Measurements from ENCODE around the gene GHRH.

The GHRH gene

DNA sequence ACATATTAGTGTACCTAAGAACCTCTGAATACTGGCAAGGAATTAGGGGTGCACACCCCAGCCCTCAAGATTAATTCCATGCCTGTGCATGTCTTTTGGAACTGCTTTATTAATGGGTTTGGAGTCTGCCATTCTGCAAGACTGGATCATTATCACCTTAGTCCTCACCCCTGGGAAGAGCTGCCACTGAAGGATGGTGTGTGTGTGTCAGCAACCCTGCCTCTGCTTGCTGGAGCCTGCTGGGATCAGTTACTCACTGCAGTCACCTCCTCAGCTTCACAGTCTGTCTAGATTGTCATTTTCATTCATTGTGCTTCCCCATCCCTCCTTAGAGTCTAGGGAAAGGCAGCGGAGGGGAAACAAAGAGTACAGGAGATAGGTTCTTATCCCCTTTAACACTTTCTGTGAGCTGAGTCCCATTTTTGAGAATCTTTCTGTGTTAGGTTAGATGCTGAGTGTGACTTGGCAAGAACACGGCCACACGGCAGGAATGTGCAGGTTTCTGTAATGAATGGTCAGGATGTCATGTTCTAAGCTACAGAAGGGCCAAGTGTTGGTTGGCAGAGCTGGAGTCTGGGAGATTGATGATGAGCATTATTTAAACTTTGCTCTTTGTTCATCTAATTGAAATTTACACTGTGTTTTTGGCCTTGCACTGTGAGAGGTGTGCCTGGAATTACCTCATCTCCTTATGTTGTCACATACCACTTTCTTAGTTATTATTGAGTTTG, 21.1 kb downstream of the GHRH start:
- peaks cover 56 to 83% of the 10 kb centered on the region in 2 donors for H3K36me3 ChIP-seq (ENCODE audit: control insufficient read depth in 2 of 2, insufficient read depth in 2 of 2, low read length in 2 of 2)
- H3K27ac ChIP-seq (ENCODE audit: low read depth in 2 of 2, low read length in 2 of 2): no peak overlapping the region
- H3K27me3 ChIP-seq (ENCODE audit: control insufficient read depth in 2 of 2, insufficient read depth in 2 of 2, low read length in 2 of 2): no peaks in the 10 kb centered on the region
- no peak overlapping the region for H3K9ac ChIP-seq (ENCODE audit: low read depth in 1 of 2, low read length in 2 of 2)
- no peak overlapping the region for H3K4me3 ChIP-seq (ENCODE audit: low read length in 2 of 2)
- no peaks in the 10 kb centered on the region for H3K9me3 ChIP-seq (ENCODE audit: control insufficient read depth in 2 of 2, low read length in 2 of 2)
- H3K4me1 ChIP-seq (ENCODE audit: control insufficient read depth in 2 of 2, insufficient read depth in 2 of 2, low read length in 2 of 2): peaks cover 4 to 8% of the 10 kb centered on the region in 2 donors

DNA sequence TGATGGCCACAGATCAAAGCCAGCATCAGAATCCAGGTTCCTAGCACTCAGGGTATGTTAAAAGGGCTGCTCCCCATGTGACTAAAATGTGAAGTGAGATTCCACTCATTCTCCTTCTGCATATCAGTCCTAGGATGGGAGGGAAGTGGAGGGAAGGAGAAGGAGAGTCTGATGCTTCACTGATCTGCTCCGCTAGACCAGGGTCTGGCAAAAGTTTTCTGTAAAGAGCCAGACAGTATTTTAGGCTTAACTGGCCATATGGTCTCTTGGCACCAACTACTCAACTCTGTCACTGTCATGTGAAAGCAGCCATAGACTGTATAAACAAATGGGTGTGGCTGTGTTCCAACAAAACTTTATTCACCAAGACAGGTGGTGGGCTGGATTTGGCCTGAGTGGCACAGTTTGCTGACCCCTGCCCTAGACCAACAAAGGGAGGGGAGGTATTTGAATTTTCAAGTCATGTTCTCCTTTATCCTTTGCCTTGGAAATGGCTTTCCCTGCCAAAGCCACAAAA, 22.6 kb downstream of the GHRH start:
- no peaks in the 10 kb centered on the region for H3K27me3 ChIP-seq (ENCODE audit: control insufficient read depth in 2 of 2, insufficient read depth in 2 of 2, low read length in 2 of 2)
- H3K4me3 ChIP-seq (ENCODE audit: low read length in 2 of 2): no peak overlapping the region
- H3K36me3 ChIP-seq (ENCODE audit: control insufficient read depth in 2 of 2, insufficient read depth in 2 of 2, low read length in 2 of 2): peaks cover 65 to 91% of the 10 kb centered on the region in 2 donors
- no peak overlapping the region for H3K9ac ChIP-seq (ENCODE audit: low read depth in 1 of 2, low read length in 2 of 2)
- H3K9me3 ChIP-seq (ENCODE audit: control insufficient read depth in 2 of 2, low read length in 2 of 2): no peaks in the 10 kb centered on the region
- peak overlapping the region in 1 of 2 donors; percentile 30 for H3K27ac ChIP-seq (ENCODE audit: low read depth in 2 of 2, low read length in 2 of 2)
- peaks cover 4 to 8% of the 10 kb centered on the region in 2 donors for H3K4me1 ChIP-seq (ENCODE audit: control insufficient read depth in 2 of 2, insufficient read depth in 2 of 2, low read length in 2 of 2)

DNA sequence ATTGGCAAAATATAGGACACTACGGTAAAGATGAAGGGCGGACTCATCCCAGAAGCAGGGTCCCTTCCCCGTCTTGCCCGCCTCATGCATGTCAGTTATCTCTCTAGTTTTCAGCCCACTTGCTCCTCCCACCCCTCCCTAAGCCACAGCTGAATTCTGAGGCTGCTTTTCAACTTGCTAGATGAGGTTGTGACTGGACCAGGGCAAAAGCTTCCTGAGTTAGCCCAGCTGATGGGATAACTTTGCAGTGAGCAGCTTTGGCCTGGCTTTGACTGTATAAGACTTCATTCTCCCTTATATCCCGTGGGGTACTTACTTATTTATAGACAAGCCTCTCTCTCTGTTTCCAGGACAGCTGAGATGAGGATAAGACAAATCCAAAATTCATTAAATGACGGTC, 23.2 kb downstream of the GHRH start:
- peaks cover 71 to 92% of the 10 kb centered on the region in 2 donors for H3K36me3 ChIP-seq (ENCODE audit: control insufficient read depth in 2 of 2, insufficient read depth in 2 of 2, low read length in 2 of 2)
- no peak overlapping the region for H3K9ac ChIP-seq (ENCODE audit: low read depth in 1 of 2, low read length in 2 of 2)
- peaks cover 4 to 8% of the 10 kb centered on the region in 2 donors for H3K4me1 ChIP-seq (ENCODE audit: control insufficient read depth in 2 of 2, insufficient read depth in 2 of 2, low read length in 2 of 2)
- no peaks in the 10 kb centered on the region for H3K27me3 ChIP-seq (ENCODE audit: control insufficient read depth in 2 of 2, insufficient read depth in 2 of 2, low read length in 2 of 2)
- H3K4me3 ChIP-seq (ENCODE audit: low read length in 2 of 2): no peak overlapping the region
- peak overlapping the region in 1 of 2 donors; percentile 30 for H3K27ac ChIP-seq (ENCODE audit: low read depth in 2 of 2, low read length in 2 of 2)
- no peaks in the 10 kb centered on the region for H3K9me3 ChIP-seq (ENCODE audit: control insufficient read depth in 2 of 2, low read length in 2 of 2)

GRCh38 chr20:37237656-37238055, 24.0 kb downstream of the GHRH start:
- H3K9me3 ChIP-seq (ENCODE audit: control insufficient read depth in 2 of 2, low read length in 2 of 2): no peaks in the 10 kb centered on the region
- peaks cover 4 to 8% of the 10 kb centered on the region in 2 donors for H3K4me1 ChIP-seq (ENCODE audit: control insufficient read depth in 2 of 2, insufficient read depth in 2 of 2, low read length in 2 of 2)
- no peaks in the 10 kb centered on the region for H3K27me3 ChIP-seq (ENCODE audit: control insufficient read depth in 2 of 2, insufficient read depth in 2 of 2, low read length in 2 of 2)
- H3K4me3 ChIP-seq (ENCODE audit: low read length in 2 of 2): no peak overlapping the region
- peaks cover 74 to 92% of the 10 kb centered on the region in 2 donors for H3K36me3 ChIP-seq (ENCODE audit: control insufficient read depth in 2 of 2, insufficient read depth in 2 of 2, low read length in 2 of 2)
- H3K27ac ChIP-seq (ENCODE audit: low read depth in 2 of 2, low read length in 2 of 2): no peak overlapping the region
- no peak overlapping the region for H3K9ac ChIP-seq (ENCODE audit: low read depth in 1 of 2, low read length in 2 of 2)

DNA sequence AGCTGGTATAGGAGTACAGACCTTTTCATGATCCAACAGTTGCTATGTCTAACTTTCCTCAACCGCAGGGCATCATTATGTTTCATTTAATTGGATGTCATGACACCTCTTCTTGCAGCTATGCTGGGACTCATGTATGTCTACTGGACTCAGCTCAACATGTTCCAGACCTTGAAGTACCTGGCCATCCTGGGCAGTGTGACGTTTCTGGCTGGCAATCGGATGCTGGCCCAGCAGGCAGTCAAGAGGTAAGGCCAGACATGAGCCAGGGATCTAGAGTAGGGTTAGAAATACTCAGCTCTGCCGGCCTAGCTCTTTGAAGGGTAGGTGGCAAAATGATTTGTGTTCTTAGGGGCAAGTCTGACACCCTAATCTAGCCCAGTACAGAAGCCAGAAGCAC, 25.2 kb downstream of the GHRH start:
- Histone ChIP-seq H3K27ac (ENCODE audit: low read depth in 2 of 2, low read length in 2 of 2) (no peak overlapping the region), H3K9ac (ENCODE audit: low read depth in 1 of 2, low read length in 2 of 2) (no peak overlapping the region), H3K36me3 (ENCODE audit: control insufficient read depth in 2 of 2, insufficient read depth in 2 of 2, low read length in 2 of 2) (peaks cover 74 to 92% of the 10 kb centered on the region in 2 donors), H3K4me1 (ENCODE audit: control insufficient read depth in 2 of 2, insufficient read depth in 2 of 2, low read length in 2 of 2) (peaks cover 4 to 8% of the 10 kb centered on the region in 2 donors), H3K9me3 (ENCODE audit: control insufficient read depth in 2 of 2, low read length in 2 of 2) (no peaks in the 10 kb centered on the region), H3K27me3 (ENCODE audit: control insufficient read depth in 2 of 2, insufficient read depth in 2 of 2, low read length in 2 of 2) (no peaks in the 10 kb centered on the region), H3K4me3 (ENCODE audit: low read length in 2 of 2) (no peak overlapping the region)

DNA sequence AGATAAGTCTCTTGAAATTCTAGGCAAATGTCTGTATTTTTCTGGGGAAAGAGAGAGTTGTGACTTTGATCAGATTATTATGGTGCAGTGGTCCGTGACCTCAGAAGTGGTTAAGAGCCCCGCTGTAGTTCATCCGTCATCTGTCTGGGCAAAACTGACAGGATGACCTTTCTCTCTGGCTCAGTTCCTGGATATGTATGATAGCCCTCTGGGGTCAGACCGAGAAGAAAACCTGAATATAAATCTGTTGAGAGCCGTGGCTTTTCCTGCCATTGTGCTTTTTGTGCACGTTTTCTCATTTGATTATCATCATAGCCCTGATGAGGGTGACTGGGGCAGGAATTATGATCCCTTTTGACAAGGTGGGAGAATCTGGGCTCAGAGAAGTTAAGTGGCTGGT, 26.5 kb downstream of the GHRH start:
- peaks cover 4 to 8% of the 10 kb centered on the region in 2 donors for H3K4me1 ChIP-seq (ENCODE audit: control insufficient read depth in 2 of 2, insufficient read depth in 2 of 2, low read length in 2 of 2)
- peaks cover 86 to 91% of the 10 kb centered on the region in 2 donors for H3K36me3 ChIP-seq (ENCODE audit: control insufficient read depth in 2 of 2, insufficient read depth in 2 of 2, low read length in 2 of 2)
- no peak overlapping the region for H3K9ac ChIP-seq (ENCODE audit: low read depth in 1 of 2, low read length in 2 of 2)
- no peaks in the 10 kb centered on the region for H3K9me3 ChIP-seq (ENCODE audit: control insufficient read depth in 2 of 2, low read length in 2 of 2)
- no peaks in the 10 kb centered on the region for H3K27me3 ChIP-seq (ENCODE audit: control insufficient read depth in 2 of 2, insufficient read depth in 2 of 2, low read length in 2 of 2)
- no peak overlapping the region for H3K4me3 ChIP-seq (ENCODE audit: low read length in 2 of 2)
- H3K27ac ChIP-seq (ENCODE audit: low read depth in 2 of 2, low read length in 2 of 2): no peak overlapping the region

GRCh38 chr20:37234254-37234581, 27.4 kb downstream of the GHRH start:
- Histone ChIP-seq H3K9me3 (ENCODE audit: control insufficient read depth in 2 of 2, low read length in 2 of 2) (no peaks in the 10 kb centered on the region), H3K36me3 (ENCODE audit: control insufficient read depth in 2 of 2, insufficient read depth in 2 of 2, low read length in 2 of 2) (peaks cover 92 to 93% of the 10 kb centered on the region in 2 donors), H3K9ac (ENCODE audit: low read depth in 1 of 2, low read length in 2 of 2) (no peak overlapping the region), H3K27me3 (ENCODE audit: control insufficient read depth in 2 of 2, insufficient read depth in 2 of 2, low read length in 2 of 2) (no peaks in the 10 kb centered on the region), H3K4me3 (ENCODE audit: low read length in 2 of 2) (no peak overlapping the region), H3K27ac (ENCODE audit: low read depth in 2 of 2, low read length in 2 of 2) (no peak overlapping the region), H3K4me1 (ENCODE audit: control insufficient read depth in 2 of 2, insufficient read depth in 2 of 2, low read length in 2 of 2) (peaks cover 4 to 8% of the 10 kb centered on the region in 2 donors)

GRCh38 chr20:37233548-37234253, 27.9 kb downstream of the GHRH start:
- H3K27ac ChIP-seq (ENCODE audit: low read depth in 2 of 2, low read length in 2 of 2): no peak overlapping the region
- H3K9ac ChIP-seq (ENCODE audit: low read depth in 1 of 2, low read length in 2 of 2): no peak overlapping the region
- H3K4me1 ChIP-seq (ENCODE audit: control insufficient read depth in 2 of 2, insufficient read depth in 2 of 2, low read length in 2 of 2): peaks cover 4 to 6% of the 10 kb centered on the region in 2 donors
- H3K27me3 ChIP-seq (ENCODE audit: control insufficient read depth in 2 of 2, insufficient read depth in 2 of 2, low read length in 2 of 2): no peaks in the 10 kb centered on the region
- no peaks in the 10 kb centered on the region for H3K9me3 ChIP-seq (ENCODE audit: control insufficient read depth in 2 of 2, low read length in 2 of 2)
- no peak overlapping the region for H3K4me3 ChIP-seq (ENCODE audit: low read length in 2 of 2)
- peaks cover 92 to 93% of the 10 kb centered on the region in 2 donors for H3K36me3 ChIP-seq (ENCODE audit: control insufficient read depth in 2 of 2, insufficient read depth in 2 of 2, low read length in 2 of 2)

DNA sequence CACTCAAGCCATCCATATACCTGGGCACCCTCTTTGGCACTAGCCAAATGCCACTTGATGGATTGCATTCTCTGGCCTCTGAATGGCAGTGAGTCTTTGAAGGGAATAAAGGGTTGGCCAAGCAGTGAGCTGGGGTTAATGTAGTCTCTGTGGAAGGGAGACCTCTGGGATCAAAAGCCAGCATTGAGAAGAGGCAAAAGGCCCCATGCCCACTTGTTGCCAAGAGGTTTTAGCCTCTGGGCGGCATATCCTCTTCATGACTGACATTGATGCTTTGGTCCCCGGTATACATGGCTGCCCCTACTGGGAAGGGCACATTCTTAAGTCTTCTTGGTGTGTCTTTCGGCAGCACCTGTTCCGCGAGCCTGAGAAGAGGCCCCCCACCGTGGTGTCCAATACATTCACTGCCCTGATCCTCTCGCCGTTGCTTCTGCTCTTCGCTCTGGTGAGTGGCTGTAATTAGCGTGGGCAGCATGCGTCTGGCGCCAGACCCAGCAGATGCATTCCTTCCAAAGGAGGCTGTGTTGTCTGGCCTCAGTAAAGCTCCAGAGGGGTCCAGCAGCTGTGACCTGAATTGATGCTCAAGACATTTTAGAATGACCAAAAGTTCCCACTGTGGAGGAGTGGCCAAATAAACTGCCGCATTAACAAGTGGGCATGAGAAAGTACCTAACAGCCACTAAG, 29.5 kb downstream of the GHRH start:
- H3K4me3 ChIP-seq (ENCODE audit: low read length in 2 of 2): no peak overlapping the region

GRCh38 chr20:37230200-37230599, 31.4 kb downstream of the GHRH start:
- Histone ChIP-seq H3K9ac (ENCODE audit: low read depth in 1 of 2, low read length in 2 of 2) (no peak overlapping the region), H3K27me3 (ENCODE audit: control insufficient read depth in 2 of 2, insufficient read depth in 2 of 2, low read length in 2 of 2) (no peaks in the 10 kb centered on the region), H3K4me3 (ENCODE audit: low read length in 2 of 2) (no peak overlapping the region), H3K36me3 (ENCODE audit: control insufficient read depth in 2 of 2, insufficient read depth in 2 of 2, low read length in 2 of 2) (peaks cover 94 to 96% of the 10 kb centered on the region in 2 donors), H3K4me1 (ENCODE audit: control insufficient read depth in 2 of 2, insufficient read depth in 2 of 2, low read length in 2 of 2) (peaks cover 0 to 5% of the 10 kb centered on the region in 2 donors), H3K9me3 (ENCODE audit: control insufficient read depth in 2 of 2, low read length in 2 of 2) (no peaks in the 10 kb centered on the region), H3K27ac (ENCODE audit: low read depth in 2 of 2, low read length in 2 of 2) (no peak overlapping the region)

More for the DNA sequence above, 29.5 kb downstream of the GHRH start:
- H3K27ac ChIP-seq (ENCODE audit: low read depth in 2 of 2, low read length in 2 of 2): no peak overlapping the region
- H3K36me3 ChIP-seq (ENCODE audit: control insufficient read depth in 2 of 2, insufficient read depth in 2 of 2, low read length in 2 of 2): peaks cover 94 to 95% of the 10 kb centered on the region in 2 donors
- H3K9me3 ChIP-seq (ENCODE audit: control insufficient read depth in 2 of 2, low read length in 2 of 2): no peaks in the 10 kb centered on the region
- H3K4me1 ChIP-seq (ENCODE audit: control insufficient read depth in 2 of 2, insufficient read depth in 2 of 2, low read length in 2 of 2): peaks cover 0 to 5% of the 10 kb centered on the region in 2 donors
- H3K9ac ChIP-seq (ENCODE audit: low read depth in 1 of 2, low read length in 2 of 2): no peak overlapping the region
- no peaks in the 10 kb centered on the region for H3K27me3 ChIP-seq (ENCODE audit: control insufficient read depth in 2 of 2, insufficient read depth in 2 of 2, low read length in 2 of 2)
